Breast epithelium (tissue), 3 donors: ENCODE measurements around the gene CTIF.

Experiments used
- CTCF ChIP-seq, 3 donors: fragments of 450-650 bp; IDR thresholded peaks; one replicate each; pipeline ENCODE4 v1.5.1; 2016 to 2017; ENCODE audit warnings: antibody characterized with exemption in 3 of 3, mild to moderate bottlenecking in 3 of 3, moderate library complexity in 3 of 3
- POLR2A ChIP-seq: fragments of 450-650 bp; IDR thresholded peaks from one replicate; pipeline ENCODE4 v1.6.1; 2016; ENCODE audit warnings: antibody characterized with exemption, mild to moderate bottlenecking, moderate library complexity
- POLR2AphosphoS5 ChIP-seq, 3 donors: sonication (generic); formaldehyde crosslinking; IDR thresholded peaks; one replicate each; pipeline ENCODE4 v1.6.1; 2017; ENCODE audit warnings: antibody characterized with exemption in 3 of 3

DNA sequence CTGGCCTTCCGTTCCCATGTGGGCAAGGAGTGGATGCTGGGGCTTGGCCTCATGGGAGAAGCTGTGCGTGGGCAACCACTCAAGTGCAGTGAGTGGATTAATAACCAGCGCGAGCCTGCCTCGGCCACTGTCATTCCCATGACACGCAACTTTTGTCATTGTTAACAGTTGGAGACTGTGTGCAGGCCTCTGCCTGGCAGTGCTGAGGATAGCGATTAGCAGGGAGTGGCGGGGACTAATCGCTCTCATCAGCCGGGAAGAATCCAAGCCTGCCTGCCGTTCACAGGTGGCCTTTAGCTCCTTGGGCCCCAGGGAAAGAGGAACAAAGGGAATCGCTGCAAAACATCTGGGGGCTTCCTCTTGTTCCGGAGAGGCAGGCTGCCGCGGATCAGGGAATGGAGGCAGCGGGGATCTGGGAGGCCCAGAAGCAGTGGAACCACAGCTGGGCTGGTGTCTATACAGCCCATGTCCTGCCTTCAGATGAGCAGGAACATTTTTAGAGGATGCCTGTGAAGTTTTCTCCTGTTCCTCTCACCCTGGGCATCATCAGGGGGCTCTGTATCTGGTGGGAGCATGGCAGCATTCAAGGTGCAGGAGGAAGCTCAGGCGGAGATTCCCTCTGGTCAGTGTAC lies 53.8 kb downstream of the CTIF start:
- no peak for TF ChIP-seq CTCF (IDR thresholded peaks at IDR 0.05)
- TF ChIP-seq POLR2A = no peak
- no peak for TF ChIP-seq POLR2AphosphoS5 (IDR thresholded peaks at IDR 0.05)
